Raji (cell line): ENCODE measurements around the gene TIMP2.

Experiments
- POLR2A ChIP-seq: IDR thresholded peaks from 2 replicates; pipeline ENCODE4 v1.6.1; 2011; ENCODE audit warnings: low read depth, low read length, control low read depth; ENCODE audit not compliant: insufficient read depth

The TIMP2 gene

DNA sequence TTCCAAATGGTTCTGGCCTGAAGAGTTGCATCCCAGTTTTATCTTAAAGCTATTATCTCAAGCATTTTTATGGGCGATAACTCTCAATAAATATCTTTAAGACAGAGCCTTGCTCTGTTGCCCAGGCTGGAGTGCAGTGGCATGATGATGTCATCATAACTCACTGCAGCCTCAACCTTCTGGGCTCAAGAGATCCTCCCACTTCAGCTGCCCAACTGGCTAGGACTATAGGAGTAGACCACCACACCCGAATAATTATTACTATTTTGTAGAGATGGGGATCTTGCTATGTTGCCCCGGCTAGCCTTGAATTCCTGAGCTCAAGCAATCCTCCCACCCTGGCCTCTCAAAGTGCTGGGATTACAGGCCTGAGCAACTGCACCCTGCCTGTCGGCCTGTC lies 117.0 kb downstream of the TIMP2 start:
- no peak for TF ChIP-seq POLR2A

DNA sequence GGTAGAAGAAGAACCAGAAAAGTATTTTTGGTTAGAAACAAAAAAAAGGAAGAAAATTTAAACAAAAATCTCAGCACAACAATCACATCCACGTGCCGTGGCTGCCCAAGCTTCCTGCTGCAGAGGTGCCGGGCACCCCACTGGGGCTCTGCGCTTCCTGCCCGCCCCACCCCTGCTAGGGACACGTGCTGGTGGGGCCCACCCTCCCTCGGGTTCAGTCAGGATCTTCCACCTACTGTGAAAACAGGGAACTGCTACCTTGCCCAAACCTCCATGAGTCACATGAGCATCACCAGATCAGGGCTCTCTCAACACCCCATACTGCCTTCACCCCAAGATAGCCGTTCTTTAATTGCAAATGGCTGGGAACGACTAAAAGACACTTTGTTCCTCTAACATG lies 118.7 kb downstream of the TIMP2 start:
- no peak for TF ChIP-seq POLR2A

DNA sequence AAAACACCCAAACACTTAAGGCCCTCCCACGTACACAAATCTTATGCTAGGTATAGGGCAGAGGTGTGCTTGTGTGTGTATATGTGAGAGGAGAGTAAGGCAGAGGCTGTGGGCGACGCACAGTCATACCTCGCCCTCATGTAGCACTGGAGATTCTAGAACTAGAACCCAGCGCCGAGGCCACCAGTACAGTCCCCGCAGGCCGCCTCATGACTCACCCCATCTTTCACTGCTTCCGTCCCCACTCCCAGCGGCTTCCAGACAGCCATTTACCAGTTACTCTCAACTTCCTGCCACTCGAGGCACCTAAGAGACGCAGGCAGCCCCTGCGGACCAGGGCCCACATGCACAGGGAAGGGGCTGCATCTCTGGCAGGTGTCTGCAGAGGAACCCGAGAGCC lies 119.9 kb downstream of the TIMP2 start:
- no peak for TF ChIP-seq POLR2A

DNA sequence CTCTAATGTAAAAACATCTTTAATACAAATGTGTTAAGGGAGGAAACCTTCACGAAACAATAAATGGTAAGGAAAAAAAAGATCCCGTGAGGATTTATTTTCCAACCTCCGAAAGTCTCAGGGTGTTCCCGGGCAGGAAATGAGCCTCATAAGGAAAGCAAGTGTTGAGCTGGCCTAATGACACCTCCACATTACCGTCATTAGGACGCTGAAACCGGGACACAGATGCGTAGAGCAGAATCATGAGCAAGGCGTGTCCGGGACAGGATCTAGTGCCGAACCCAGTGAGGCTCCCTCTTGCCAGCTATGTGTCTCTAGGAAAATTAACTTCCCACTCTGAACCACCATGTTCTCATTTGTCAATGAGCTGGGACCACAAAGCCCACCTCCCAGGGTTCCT lies 120.4 kb downstream of the TIMP2 start:
- TF ChIP-seq POLR2A, result no peak

DNA sequence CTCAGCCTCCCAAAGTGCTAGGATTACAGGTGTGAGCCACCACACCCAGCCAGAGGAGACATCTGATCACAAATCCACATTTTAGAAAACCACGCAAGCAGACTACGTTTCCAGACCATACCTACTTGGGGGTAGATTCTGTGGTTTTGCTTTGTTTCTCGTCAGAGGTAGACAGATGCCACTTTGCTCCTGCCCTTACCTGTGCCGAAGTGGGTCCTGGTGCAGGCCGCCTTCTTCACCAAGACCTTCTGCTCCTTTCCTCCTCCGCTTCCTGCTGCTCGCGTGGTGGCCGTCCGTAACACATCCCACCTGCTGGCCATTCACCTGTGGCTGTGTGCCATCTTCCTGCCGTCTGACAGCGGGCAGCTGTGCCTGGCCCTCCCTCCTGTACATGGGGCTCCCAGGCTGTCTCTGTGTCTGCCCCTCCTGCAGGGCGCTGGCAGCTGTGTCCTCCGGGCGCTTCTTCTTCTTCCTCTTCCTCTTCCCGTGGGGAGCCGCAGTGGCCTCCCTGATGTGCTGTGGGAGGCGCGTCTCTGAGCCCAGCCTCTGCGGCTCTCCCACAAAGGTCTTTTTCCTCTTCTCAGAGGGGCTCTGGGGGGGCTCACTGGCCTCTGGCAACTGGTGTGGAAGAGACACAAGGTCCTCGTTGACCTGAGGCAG lies 121.9 kb downstream of the TIMP2 start:
- TF ChIP-seq POLR2A, result no peak
